ENCODE results near the gene GATB.

GATB gene

GRCh38 chr4:151760712-151761661, at the start of gene GATB:
Gene GATB, minus strand, starts transcription at chr4:151761007. Its CDS starts 25 bp downstream, at chr4:151760982.
- DNase-seq (ENCODE audit: low read depth), result peak; percentile 89

GRCh38 chr4:151810476-151810875, 49.7 kb upstream of the GATB start:
- no peak for DNase-seq (ENCODE audit: low read depth)

- no peak for DNase-seq (ENCODE audit: low read depth)
These were observed 48.9 kb upstream of the GATB start for GRCh38 chr4:151809716-151810115.

GRCh38 chr4:151808542-151808941, 47.7 kb upstream of the GATB start:
- DNase-seq (ENCODE audit: low read depth), result no peak

GRCh38 chr4:151808120-151808529, 47.3 kb upstream of the GATB start:
- no peak for DNase-seq (ENCODE audit: low read depth)

GRCh38 chr4:151807220-151807619, 46.4 kb upstream of the GATB start:
- DNase-seq (ENCODE audit: low read depth), result no peak

- no peak for DNase-seq (ENCODE audit: low read depth)
These were observed 45.7 kb upstream of the GATB start for GRCh38 chr4:151806511-151806927.

- no peak for DNase-seq (ENCODE audit: low read depth)
These were observed 44.0 kb upstream of the GATB start for GRCh38 chr4:151804821-151805220.

- DNase-seq (ENCODE audit: low read depth), result no peak
These were observed 43.4 kb upstream of the GATB start for GRCh38 chr4:151804086-151804630.

GRCh38 chr4:151803246-151803645, 42.4 kb upstream of the GATB start:
- DNase-seq (ENCODE audit: low read depth), result no peak

- DNase-seq (ENCODE audit: low read depth), result peak; percentile 6
These were observed 41.0 kb upstream of the GATB start for GRCh38 chr4:151801547-151802516.

GRCh38 chr4:151799417-151800012, 38.7 kb upstream of the GATB start:
- DNase-seq (ENCODE audit: low read depth), result no peak

GRCh38 chr4:151798678-151799416, 38.0 kb upstream of the GATB start:
- no peak for DNase-seq (ENCODE audit: low read depth)

GRCh38 chr4:151797853-151798252, 37.0 kb upstream of the GATB start:
- DNase-seq (ENCODE audit: low read depth), result no peak

GRCh38 chr4:151797131-151797530, 36.3 kb upstream of the GATB start:
- no peak for DNase-seq (ENCODE audit: low read depth)

- DNase-seq (ENCODE audit: low read depth), result no peak
These were observed 35.3 kb upstream of the GATB start for GRCh38 chr4:151796106-151796505.

- DNase-seq (ENCODE audit: low read depth), result no peak
These were observed 32.2 kb upstream of the GATB start for GRCh38 chr4:151792995-151793394.

GRCh38 chr4:151792530-151792929, 31.7 kb upstream of the GATB start:
- DNase-seq (ENCODE audit: low read depth), result no peak

GRCh38 chr4:151788021-151788420, 27.2 kb upstream of the GATB start:
- DNase-seq (ENCODE audit: low read depth), result no peak

GRCh38 chr4:151786158-151786495, 25.3 kb upstream of the GATB start:
- no peak for DNase-seq (ENCODE audit: low read depth)

- no peak for DNase-seq (ENCODE audit: low read depth)
These were observed 24.8 kb upstream of the GATB start for GRCh38 chr4:151785484-151786157.
